Tibial nerve (tissue), 3 donors: Measurements from ENCODE around the gene DCDC2C.

Source experiments
- POLR2A ChIP-seq, 2 donors: fragments of 450-650 bp; IDR thresholded peaks; one replicate each; pipeline ENCODE4 v1.6.1; 2017; ENCODE audit warnings: antibody characterized with exemption in 2 of 2, mild to moderate bottlenecking in 2 of 2, moderate library complexity in 2 of 2
- TF ChIP-seq, protein P1 (sequence below), 5 experiments: fragments of 200-600 bp in 3 of 5; fragments of 450-650 bp in 2 of 5; sonication (generic) in 3 of 5; IDR thresholded peaks; one replicate each; pipeline ENCODE4 v1.5.1; 2016 to 2019; ENCODE audit warnings: antibody characterized with exemption in 5 of 5, mild to moderate bottlenecking in 3 of 5, moderate library complexity in 2 of 5

DNA sequence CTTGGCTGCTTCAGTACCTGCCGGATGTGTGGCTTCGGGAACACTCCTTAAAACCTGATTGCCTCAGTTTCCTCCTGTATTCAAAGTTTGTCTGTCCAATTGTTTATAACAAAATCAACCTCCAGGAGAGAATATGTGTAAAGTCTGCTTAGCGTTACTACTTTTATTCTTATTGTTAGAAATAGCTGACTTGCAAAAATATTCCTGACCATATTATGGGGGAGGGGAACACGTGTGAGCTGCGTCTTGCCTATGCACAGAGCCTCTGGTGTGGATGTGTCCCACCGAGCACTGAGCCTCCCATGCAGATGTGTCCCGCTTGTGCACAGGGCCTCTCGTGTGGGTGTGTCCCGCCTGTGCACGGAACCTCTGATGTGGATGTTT lies 82.5 kb downstream of the DCDC2C start:
- TF ChIP-seq POLR2A (IDR thresholded peaks at IDR 0.05) = no peak
- TF ChIP-seq, protein P1, sequence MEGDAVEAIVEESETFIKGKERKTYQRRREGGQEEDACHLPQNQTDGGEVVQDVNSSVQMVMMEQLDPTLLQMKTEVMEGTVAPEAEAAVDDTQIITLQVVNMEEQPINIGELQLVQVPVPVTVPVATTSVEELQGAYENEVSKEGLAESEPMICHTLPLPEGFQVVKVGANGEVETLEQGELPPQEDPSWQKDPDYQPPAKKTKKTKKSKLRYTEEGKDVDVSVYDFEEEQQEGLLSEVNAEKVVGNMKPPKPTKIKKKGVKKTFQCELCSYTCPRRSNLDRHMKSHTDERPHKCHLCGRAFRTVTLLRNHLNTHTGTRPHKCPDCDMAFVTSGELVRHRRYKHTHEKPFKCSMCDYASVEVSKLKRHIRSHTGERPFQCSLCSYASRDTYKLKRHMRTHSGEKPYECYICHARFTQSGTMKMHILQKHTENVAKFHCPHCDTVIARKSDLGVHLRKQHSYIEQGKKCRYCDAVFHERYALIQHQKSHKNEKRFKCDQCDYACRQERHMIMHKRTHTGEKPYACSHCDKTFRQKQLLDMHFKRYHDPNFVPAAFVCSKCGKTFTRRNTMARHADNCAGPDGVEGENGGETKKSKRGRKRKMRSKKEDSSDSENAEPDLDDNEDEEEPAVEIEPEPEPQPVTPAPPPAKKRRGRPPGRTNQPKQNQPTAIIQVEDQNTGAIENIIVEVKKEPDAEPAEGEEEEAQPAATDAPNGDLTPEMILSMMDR (IDR thresholded peaks at IDR 0.05) = no peak
